ENCODE results near the gene TBCD.

GRCh38 chr17:82980632-82981031, 228.8 kb downstream of the TBCD start:
- no peak for TF ChIP-seq CTCF (conservative IDR thresholded peaks at IDR 0.05 in 1 of 2, IDR thresholded peaks at IDR 0.05 in 1 of 2; ENCODE audit: extremely low read depth in 1 of 2, insufficient read depth in 1 of 2, low read depth in 1 of 2, low read length in 2 of 2)
- no peak for TF ChIP-seq EZH2 (IDR thresholded peaks at IDR 0.05; ENCODE audit: borderline replicate concordance, low read length)

All from mammary epithelial cell (primary cell).